ENCODE results near the gene MCM10.

MCM10 gene

DNA sequence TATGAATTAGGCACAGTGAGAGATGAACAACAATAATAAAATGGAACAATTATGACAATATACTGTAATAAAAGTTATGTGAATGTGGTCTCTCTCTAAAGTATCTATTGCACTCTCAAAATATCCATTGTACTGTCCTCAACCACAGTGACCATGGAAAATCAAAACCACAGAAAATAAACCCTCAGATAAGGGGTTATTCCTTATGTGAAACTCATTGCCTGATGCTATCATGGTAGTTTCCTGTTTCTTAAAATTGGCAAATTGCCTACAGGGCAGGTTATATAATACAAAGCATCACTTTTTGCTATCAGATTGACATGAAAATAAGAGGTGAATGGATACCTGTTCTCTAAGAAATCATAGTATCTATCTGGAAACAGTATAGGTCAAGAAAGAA lies 3.8 kb downstream of the MCM10 start:
- DNase-seq (ENCODE audit: low read depth) = no peak
- TF ChIP-seq CTCF (conservative IDR thresholded peaks at IDR 0.05; ENCODE audit: low read depth, low read length) = no peak

DNA sequence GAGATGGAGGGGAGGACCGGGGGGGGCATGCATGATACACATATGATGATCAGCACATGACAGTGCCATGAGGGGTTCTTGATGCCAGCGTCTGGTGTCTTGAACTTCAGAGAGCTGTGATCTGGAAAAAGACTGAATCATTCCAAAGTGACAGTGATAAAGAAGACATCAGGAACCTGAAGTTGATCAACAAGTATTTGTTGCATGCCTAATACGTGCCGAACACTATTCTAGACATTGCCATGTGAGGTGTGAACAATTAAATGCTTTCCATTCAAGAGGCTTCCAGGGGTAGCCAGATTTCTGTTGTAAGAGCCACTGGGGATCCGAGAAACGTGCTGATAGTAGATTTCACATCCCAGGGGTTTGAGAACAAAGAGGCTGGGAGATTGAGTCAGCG lies 6.2 kb downstream of the MCM10 start:
- TF ChIP-seq CTCF (conservative IDR thresholded peaks at IDR 0.05; ENCODE audit: low read depth, low read length) = no peak
- no peak for DNase-seq (ENCODE audit: low read depth)
- no peak overlapping the region for H3K4me3 ChIP-seq (ENCODE audit: low read length)

More for the DNA sequence above, 3.8 kb downstream of the MCM10 start:
- no peak overlapping the region for H3K4me3 ChIP-seq (ENCODE audit: low read length)

- TF ChIP-seq CTCF (conservative IDR thresholded peaks at IDR 0.05; ENCODE audit: low read depth, low read length) = no peak
- DNase-seq (ENCODE audit: low read depth) = no peak
- no peak overlapping the region for H3K4me3 ChIP-seq (ENCODE audit: low read length)
Measured at GRCh38 chr10:13168781-13169180, 7.4 kb downstream of the MCM10 start.

DNA sequence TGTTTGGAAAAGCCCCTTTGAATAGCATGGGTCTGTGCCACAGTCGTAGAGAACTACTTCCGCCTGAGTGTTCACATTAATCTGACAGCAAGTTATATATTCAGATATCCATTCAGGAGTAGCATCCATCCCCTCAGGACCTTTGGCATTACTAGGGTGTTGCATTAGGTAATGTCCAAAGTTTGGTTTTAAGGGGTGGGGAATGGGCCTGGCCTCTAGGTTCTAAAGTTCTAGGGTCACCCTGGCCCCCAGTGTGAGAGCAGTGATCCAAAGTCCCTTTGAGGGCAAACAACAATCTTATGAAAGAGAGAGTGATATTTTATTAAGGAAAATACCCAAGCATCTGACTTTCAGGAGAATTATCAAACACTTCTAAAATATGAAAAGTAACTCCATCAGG lies 12.3 kb downstream of the MCM10 start:
- no peak for DNase-seq (ENCODE audit: low read depth)
- no peak for TF ChIP-seq CTCF (conservative IDR thresholded peaks at IDR 0.05; ENCODE audit: low read depth, low read length)
- H3K4me3 ChIP-seq (ENCODE audit: low read length) = no peak overlapping the region

DNA sequence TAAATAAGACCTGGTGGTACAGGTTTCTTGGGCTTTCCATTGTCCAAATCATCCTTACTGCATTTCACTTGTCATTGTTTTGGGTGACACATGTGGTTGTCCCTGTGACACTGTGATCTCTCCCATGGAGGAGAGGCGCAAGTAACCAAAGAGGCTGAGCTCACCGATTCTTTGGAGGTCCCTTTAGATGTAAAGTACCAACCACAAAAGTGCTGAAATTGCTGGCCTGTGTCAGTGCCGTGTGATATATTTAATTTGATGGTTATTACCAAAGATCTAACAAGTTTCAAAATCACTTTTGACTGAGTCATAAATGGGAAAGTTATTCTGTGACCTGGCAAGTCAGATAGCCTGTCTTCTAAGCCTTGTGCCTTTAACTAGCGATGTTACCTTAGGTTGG lies 19.4 kb downstream of the MCM10 start:
- no peak overlapping the region for H3K4me3 ChIP-seq (ENCODE audit: low read length)

GRCh38 chr10:13182424-13182823 lies 21.1 kb downstream of the MCM10 start:
- no peak for TF ChIP-seq CTCF (conservative IDR thresholded peaks at IDR 0.05; ENCODE audit: low read depth, low read length)
- DNase-seq (ENCODE audit: low read depth) = no peak
- H3K4me3 ChIP-seq (ENCODE audit: low read length) = no peak overlapping the region

More for the DNA sequence above, 19.4 kb downstream of the MCM10 start:
- TF ChIP-seq CTCF (conservative IDR thresholded peaks at IDR 0.05; ENCODE audit: low read depth, low read length) = no peak
- DNase-seq (ENCODE audit: low read depth) = no peak

- no peak for TF ChIP-seq CTCF (conservative IDR thresholded peaks at IDR 0.05; ENCODE audit: low read depth, low read length)
- no peak overlapping the region for H3K4me3 ChIP-seq (ENCODE audit: low read length)
- no peak for DNase-seq (ENCODE audit: low read depth)
Measured at GRCh38 chr10:13183625-13184024, 22.3 kb downstream of the MCM10 start.
